GM19043 (cell line): Measurements from ENCODE around the gene RNF130.

Experiments used
- ATAC-seq: cut with Tn5 transposase; IDR thresholded peaks from one replicate; pipeline ENCODE4 v1.9.1; 2021; ENCODE audit warnings: low read depth; ENCODE audit not compliant: unreplicated experiment

RNF130 gene

GRCh38 chr5:180071531-180072255 is at the start of gene RNF130:
RNF130 (minus strand) TSS chr5:180071759; CDS start chr5:180071702, 57 bp downstream.
- ATAC-seq: no peak

DNA sequence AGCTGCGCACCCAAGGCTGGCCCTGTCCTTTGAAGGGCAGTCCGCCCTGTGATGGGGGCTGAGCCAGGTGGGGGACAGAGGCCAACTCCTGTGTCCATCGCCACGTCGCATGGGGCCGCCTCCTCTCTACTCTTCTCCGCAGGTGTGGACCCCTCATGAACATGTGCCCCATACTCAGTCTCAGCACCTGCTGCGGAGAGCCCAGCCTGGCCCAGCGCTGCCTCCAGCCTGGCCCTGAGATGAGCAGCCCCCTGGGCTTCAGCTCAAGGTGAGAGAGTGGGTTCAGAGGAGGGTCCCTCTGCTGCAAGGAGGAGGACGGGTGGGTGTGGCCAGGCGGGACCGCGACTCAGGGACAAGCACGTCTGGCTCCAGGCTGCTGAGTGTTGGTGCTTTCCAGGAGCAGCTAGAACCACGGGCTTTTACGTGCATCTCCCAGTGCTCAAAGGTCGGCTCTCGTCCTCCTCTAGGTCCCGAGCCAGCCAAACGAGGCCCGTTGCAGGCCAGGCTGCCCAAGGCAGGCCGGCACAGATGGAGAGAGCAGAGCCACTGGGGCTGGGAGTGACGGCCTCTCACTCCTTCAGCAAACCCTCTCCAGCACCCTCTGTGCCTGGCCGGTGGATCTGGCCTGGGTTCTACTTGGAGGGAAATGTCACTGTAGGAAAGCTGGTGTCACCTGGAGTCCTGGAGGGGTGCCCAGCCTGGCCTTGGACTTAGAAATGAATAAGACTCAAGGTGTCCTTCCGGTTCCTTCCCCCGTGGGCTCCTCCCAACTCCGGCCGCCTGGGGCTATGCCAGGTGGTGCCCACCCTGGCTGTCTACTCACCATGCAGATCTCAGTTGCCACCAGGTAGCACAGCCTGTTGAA is 48.9 kb upstream of the RNF130 start:
- ATAC-seq: no peak

- no peak for ATAC-seq
Measured at GRCh38 chr5:180119903-180120236, 48.3 kb upstream of the RNF130 start.

- no peak for ATAC-seq
Measured at GRCh38 chr5:180119031-180119902, 47.7 kb upstream of the RNF130 start.

DNA sequence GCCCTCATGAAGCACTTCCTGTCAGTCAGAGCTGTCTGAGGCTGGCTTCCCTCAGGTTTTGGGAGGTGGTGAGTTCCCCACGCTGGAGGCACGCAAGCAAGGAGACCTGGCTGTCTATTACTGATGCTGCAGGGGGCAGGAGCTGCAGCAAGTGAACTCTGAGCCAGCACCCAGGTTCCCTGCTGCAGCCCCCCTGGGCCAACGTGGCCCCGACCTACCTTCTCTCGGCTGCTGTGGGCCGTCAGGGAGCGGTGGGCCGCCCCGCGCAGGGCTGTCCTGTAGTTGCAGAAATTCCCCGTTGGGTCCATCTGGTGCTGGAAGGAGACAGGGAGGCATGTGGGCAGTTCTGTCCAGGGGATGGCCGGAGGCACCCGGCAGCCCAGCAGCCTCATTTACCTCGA is 46.8 kb upstream of the RNF130 start:
- ATAC-seq: no peak

GRCh38 chr5:180117000-180117725 is 45.6 kb upstream of the RNF130 start:
- ATAC-seq: no peak

- ATAC-seq: no peak
Measured at GRCh38 chr5:180116077-180116999, 44.8 kb upstream of the RNF130 start.

DNA sequence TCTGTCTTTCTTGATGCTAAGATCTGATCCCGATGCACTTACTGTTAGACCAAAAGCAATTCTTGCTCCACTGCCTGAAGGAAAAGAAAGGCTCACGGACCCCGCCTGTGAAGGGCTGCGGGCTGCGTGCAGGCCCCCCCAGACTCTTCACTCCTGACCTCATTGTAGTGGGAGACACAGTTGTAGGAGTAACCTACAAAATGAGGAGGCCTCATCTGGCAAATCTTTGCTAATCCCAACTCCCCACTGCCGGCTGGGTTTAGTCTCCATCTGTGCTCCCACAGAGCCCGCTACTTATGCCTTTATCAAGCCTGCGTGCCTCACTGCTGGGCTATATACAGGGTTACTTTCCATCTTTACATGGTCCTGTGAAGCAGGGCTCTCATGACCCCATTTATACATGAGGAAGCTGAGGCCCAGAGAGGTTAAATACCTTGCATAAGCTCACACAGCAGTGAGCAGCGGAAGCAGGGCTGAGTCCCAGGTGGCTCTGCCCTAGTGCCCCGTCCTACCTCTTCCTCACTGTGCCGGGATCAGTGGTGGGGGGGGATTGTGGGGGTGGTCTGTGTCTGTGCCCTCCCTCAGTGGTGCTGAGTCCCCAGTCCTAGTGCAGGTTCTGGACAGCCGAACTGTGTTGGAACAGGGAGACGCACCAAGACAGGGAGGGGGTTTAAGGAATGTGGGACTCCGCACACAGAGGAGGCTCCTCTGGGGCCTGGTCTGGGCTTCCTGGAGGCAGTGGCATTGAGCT is 43.9 kb upstream of the RNF130 start:
- no peak for ATAC-seq

DNA sequence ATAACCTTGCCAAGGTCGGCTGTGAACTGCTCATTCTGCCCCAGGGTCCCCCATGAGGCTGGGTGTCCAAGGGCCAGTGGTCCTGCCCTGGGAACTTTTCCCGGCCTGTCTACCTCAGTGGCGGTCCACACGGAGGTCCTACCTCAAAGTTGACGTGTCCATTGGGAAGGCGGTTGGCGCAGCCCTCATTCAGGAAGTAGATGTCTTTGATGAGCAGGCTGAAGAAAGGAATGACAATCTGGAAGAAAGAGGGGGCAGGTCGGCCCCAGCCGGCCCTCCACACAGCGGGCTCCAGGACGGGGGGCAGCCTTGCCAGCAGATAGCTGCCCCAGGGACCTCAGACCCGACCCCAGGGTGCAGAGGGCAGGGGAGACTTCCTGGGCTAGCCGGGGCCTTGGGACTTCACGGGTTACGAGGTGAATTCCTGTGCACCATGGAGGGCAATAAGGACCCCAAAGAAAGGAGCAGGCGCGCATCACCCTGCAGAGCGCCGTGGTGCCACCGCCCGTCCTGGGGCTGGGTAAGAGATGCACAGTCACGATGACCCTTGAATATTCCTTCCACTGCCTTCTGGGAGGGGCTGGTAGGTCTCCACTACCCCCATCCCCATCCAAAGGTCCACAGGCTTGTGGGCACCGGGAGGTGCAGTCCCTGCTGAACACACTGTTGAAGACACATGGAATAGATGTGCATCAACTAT is 42.9 kb upstream of the RNF130 start:
- no peak for ATAC-seq

- no peak for ATAC-seq
Measured at GRCh38 chr5:180113660-180114303, 42.2 kb upstream of the RNF130 start.

GRCh38 chr5:180112181-180112861 is 40.8 kb upstream of the RNF130 start:
- ATAC-seq: no peak

- ATAC-seq: no peak
Measured at GRCh38 chr5:180111273-180112002, 39.9 kb upstream of the RNF130 start.

- ATAC-seq: no peak
Measured at GRCh38 chr5:180109920-180110319, 38.4 kb upstream of the RNF130 start.

- ATAC-seq: no peak
Measured at GRCh38 chr5:180107005-180107404, 35.4 kb upstream of the RNF130 start.

- no peak for ATAC-seq
Measured at GRCh38 chr5:180105827-180106312, 34.3 kb upstream of the RNF130 start.

DNA sequence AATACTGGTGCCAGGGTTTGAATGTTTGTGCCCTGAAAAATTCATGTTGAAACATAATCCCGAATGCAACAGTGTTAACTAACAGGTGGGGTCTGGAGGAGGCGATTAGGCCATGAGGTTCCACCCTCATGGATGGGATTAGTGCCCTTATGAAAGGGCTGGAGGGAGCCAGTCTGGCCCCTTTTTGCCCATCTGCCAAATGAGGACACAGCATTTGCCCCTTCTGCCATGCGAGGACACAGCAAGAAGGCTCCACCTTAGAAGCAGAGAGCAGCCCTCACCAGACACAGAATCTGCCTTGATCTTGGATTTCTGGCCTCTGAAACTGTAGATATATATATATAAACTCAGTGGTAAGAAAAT is 32.6 kb upstream of the RNF130 start:
- no peak for ATAC-seq
